VCaP (cell line): ENCODE results near the gene GIPC2.
"Not testable (repeated sequence)": the region's sequence is repeated elsewhere in the genome, so short reads cannot be mapped to it uniquely, and the experiment has no call there.

Experiments used
- H3K27ac ChIP-seq: fragments of 450-650 bp; 2 replicates; pipeline ENCODE4 v1.5.1; 2017
- CTCF ChIP-seq: fragments of 450-650 bp; conservative IDR thresholded peaks from 2 replicates; pipeline ENCODE4 v1.5.1; 2017; ENCODE audit warnings: mild to moderate bottlenecking, moderate library complexity

GIPC2 gene

GRCh38 chr1:78055565-78056132, 9.9 kb downstream of the GIPC2 start:
- H3K27ac ChIP-seq = no peak overlapping the region
- TF ChIP-seq CTCF = no peak

DNA sequence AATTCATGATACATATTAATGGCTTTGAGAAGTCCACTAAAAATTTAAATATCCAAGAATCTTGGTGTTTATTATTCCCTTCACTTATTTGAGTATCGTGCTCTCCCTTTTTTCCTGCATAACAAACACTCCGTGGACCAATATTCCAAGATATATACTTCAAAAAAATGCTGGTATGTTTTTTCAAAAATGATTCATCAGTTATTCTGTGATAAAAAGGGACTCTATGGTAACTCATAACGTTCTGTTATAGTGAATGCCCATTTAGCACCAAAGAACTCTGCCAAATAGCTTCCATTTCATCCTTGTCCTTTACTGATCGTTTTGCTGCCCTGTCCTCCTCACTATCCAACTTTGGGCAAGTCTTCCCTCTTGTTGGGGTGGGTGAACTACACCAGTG, 12.9 kb downstream of the GIPC2 start:
- TF ChIP-seq CTCF = no peak
- H3K27ac ChIP-seq = no peak overlapping the region

DNA sequence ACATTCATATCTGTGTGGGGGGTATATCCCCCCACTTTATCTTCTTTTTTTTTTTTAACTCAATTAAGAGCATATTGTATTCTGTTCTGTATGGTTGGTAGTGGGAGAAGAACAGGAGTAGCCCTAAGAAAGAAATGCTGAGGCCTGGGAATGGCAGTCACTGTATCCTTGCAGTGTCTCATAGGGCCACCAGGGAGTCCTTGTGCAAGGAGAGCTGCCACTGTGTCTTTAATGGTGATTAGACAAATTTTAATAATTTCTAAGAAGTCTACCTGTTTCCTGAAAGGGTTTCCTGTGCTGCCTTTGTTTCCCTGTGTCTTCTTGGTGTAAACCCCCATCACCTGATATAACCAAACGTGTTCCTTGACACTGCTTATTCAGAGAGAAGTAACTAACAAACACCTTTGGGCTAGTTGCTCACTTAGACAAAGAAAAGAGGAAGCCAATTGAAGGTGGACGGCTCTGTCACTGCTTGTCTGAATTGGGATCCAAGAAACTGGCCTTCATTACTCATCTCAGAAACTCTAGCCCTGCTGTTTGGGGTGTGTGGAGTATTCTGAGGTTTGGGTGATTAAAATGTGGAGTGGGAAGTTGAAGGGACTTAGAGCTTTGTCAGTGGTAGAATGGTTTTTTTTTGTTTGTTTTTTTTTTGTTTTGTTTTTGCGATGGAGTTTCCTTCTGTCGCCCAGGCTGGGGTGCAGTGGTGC, 15.2 kb downstream of the GIPC2 start:
- H3K27ac ChIP-seq = no peak overlapping the region

GRCh38 chr1:78061825-78062523, 16.2 kb downstream of the GIPC2 start:
- no peak overlapping the region for H3K27ac ChIP-seq
- TF ChIP-seq CTCF = no peak

More for the DNA sequence above, 15.2 kb downstream of the GIPC2 start:
- no peak for TF ChIP-seq CTCF

GRCh38 chr1:78064886-78065285, 19.1 kb downstream of the GIPC2 start:
- H3K27ac ChIP-seq = not testable (repeated sequence)

DNA sequence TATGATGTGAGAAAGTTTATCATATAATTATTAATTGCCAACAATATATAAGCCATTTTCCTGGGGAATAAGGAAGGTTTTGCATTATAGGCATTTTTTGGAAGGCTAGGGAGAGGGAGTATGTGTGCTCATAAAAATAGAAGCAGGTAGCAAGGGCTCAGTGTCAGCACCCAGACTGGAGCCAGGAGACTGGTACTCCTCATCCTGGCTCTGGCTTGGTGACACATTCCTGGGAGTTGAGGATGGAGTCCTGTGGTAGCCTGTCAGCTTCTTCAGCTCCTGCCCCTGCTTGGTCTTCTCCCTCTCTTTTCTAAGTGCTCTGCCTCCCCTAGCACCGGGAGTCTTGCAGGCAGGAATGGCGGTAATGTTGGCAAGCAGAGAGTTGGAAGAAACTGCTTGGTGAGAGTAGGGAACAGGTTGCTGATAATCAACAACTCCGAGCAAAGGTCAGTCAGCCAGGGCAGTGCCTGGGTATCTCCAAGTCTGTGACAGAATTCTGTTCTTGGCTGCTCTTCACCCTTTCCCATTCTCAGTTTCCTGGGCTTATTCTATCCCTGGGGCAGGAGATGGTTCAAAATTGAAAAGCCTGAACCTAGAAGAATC, 23.0 kb downstream of the GIPC2 start:
- no peak for TF ChIP-seq CTCF
- no peak overlapping the region for H3K27ac ChIP-seq

DNA sequence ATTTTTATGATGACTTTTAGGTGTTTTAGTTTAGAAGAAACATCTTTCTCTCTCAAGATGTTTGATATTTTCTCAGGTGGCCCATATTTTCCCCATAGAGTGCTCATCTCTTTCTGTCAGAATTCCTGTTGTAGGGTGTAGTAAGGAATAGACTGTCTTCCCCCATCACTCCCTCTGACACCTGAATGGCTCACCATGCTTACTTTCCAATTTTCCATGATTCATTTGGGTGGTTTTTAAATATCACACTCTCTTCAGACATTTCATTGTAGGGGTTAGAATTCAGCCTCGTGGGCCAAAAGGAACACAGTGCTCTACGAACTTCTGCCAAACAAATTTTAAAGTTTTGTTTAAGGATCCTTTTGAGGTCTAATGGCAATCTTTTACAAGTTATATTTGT, 24.0 kb downstream of the GIPC2 start:
- H3K27ac ChIP-seq = no peak overlapping the region
- no peak for TF ChIP-seq CTCF
